Esophagus muscularis mucosa (tissue), 4 donors: ENCODE data around the gene STK36.

Source experiments
- CTCF ChIP-seq, 3 experiments: fragments of 200-600 bp in 2 of 3; fragments of 450-650 bp in 1 of 3; sonication (generic) in 2 of 3; IDR thresholded peaks; one replicate each; pipeline ENCODE4 v1.5.1; 2017 to 2019; ENCODE audit warnings: antibody characterized with exemption in 3 of 3, mild to moderate bottlenecking in 2 of 3, moderate library complexity in 1 of 3
- EP300 ChIP-seq: sonication (generic); formaldehyde crosslinking; IDR thresholded peaks from one replicate; pipeline ENCODE4 v1.6.1; 2017; ENCODE audit warnings: antibody characterized with exemption
- POLR2A ChIP-seq: fragments of 450-650 bp; IDR thresholded peaks from one replicate; pipeline ENCODE4 v1.6.1; 2017; ENCODE audit warnings: antibody characterized with exemption, moderate library complexity, mild to moderate bottlenecking, low read depth
- POLR2AphosphoS5 ChIP-seq, 2 donors: sonication (generic); formaldehyde crosslinking; IDR thresholded peaks; one replicate each; pipeline ENCODE4 v1.6.1; 2017; ENCODE audit warnings: antibody characterized with exemption in 2 of 2

GRCh38 chr2:218622606-218623365 lies 49.1 kb upstream of the STK36 start:
- no peak for TF ChIP-seq CTCF (IDR thresholded peaks at IDR 0.05)
- no peak for TF ChIP-seq EP300
- TF ChIP-seq POLR2A, result no peak
- no peak for TF ChIP-seq POLR2AphosphoS5 (IDR thresholded peaks at IDR 0.05)
